ENCODE measurements around the gene ZNF570.

DNA sequence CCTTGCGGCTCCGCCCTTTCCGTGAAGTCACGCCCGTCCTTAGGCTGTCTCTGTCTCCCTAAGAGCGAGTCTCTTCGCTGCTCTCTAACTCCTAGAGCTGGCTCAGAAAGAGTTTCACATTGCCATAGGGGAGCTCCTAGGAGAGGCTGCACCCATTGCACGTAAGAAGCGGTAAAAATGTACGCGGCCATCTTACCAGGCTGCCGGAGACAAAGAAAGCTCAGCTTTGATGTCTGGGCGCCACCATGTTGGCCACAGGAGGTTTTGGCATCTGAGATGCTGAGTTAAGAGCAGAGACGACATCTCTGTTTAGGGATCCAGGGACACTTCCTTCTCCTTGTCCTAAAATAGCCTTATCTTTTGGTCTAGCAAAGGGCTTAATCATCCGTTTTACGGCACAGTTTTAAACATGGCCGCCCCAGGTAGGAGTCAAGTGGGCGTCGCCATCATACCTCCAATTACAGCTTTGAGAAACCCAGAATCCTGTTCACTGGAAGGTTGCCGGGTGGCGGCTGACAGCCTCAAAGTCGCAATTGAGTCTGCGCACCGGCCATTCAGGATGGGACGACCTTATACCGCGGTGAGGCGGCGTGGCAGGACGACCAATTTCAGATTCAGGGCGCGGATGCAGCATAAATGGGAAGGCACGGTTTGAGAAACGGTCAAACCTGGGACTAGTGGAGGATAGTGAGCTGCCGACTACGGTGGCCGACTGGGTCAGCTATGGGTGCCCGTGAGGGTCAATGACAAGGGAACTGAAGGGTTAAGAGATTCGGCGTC is 37.4 kb downstream of the ZNF570 start, which contains the start of gene ZNF793:
- TF ChIP-seq YY1 (tag by site-specific recombination; IDR thresholded peaks at IDR 0.05): peak; percentile 100
- TF ChIP-seq ZNF274 (IDR thresholded peaks at IDR 0.05; ENCODE audit: low read length): no peak
- no peak for TF ChIP-seq ZNF274 (tag by site-specific recombination; IDR thresholded peaks at IDR 0.05; ENCODE audit: borderline replicate concordance)

Measured in HEK293 (cell line).